IMR-90 (cell line): ENCODE measurements around the gene PDS5A. TPM values are rescaled to one million over a fixed set of nuclear protein-coding genes. Genes with fewer than 3 reads are reported as not detected.

Experiments
- ATAC-seq: fragments of 200-7000 bp; cut with Tn5 transposase; 2 replicates; pipeline ENCODE4 v1.9.1; 2020; ENCODE audit warnings: low read depth, mild to moderate bottlenecking, moderate library complexity
- BruUV-seq: library from RNA; stranded (reverse); fragments of 400-500 nt; replicated peaks from 2 replicates; lab custom pipeline; 2021; lab: Mats Ljungman, UMichigan
- CTCF ChIA-PET: fragments of 300-600 bp; formaldehyde crosslinking; extraction: SDS; loops from one replicate; lab custom pipeline; 2021; ENCODE audit warnings: antibody characterized with exemption; lab: Yijun Ruan, JAX
- POLR2A ChIA-PET: fragments of 300-600 bp; sonication (Branson Sonifier 250); formaldehyde crosslinking; loops from one replicate; lab custom pipeline; 2022; ENCODE audit warnings: antibody characterized with exemption; ENCODE audit not compliant: unreplicated experiment; lab: Charles Lee
- DNase-seq: peaks from one replicate; pipeline ENCODE4 v3.0.0; 2013
- H2AFZ ChIP-seq: replicated peaks from 2 replicates; pipeline ENCODE3; 2013; ENCODE audit warnings: low read length, mild to moderate bottlenecking; ENCODE audit not compliant: poor library complexity
- H2AK5ac ChIP-seq: 2 replicates; pipeline ENCODE4 v1.6.1; 2013; ENCODE audit warnings: low read depth, low read length, inconsistent platforms
- H2AK9ac ChIP-seq: replicated peaks from 2 replicates; pipeline ENCODE3; 2013; ENCODE audit warnings: mild to moderate bottlenecking, low read depth, low read length, moderate library complexity; ENCODE audit not compliant: poor library complexity
- H2BK120ac ChIP-seq: 2 replicates; pipeline ENCODE4 v1.6.1; 2013; ENCODE audit warnings: low read depth, low read length, inconsistent platforms
- H2BK15ac ChIP-seq: 3 replicates; pipeline ENCODE4 v1.6.1; 2013; ENCODE audit warnings: low read depth, low read length, inconsistent platforms
- H2BK20ac ChIP-seq: 2 replicates; pipeline ENCODE4 v1.6.1; 2013; ENCODE audit warnings: low read depth, mild to moderate bottlenecking, inconsistent platforms, low read length, moderate library complexity
- H2BK5ac ChIP-seq: 2 replicates; pipeline ENCODE4 v1.6.1; 2013; ENCODE audit warnings: mild to moderate bottlenecking, low read depth, low read length, inconsistent platforms; ENCODE audit not compliant: poor library complexity, severe bottlenecking
- H3K14ac ChIP-seq: replicated peaks from 2 replicates; pipeline ENCODE4 v1.6.1; 2013; ENCODE audit warnings: low read depth, low read length, inconsistent platforms
- H3K18ac ChIP-seq: 2 replicates; pipeline ENCODE4 v1.6.1; 2013; ENCODE audit warnings: low read depth, low read length, control low read depth
- H3K23ac ChIP-seq: 2 replicates; pipeline ENCODE4 v1.6.1; 2013; ENCODE audit warnings: low read depth, low read length, inconsistent platforms
- H3K27ac ChIP-seq: 2 replicates; pipeline ENCODE4 v1.5.1; 2013; ENCODE audit warnings: mild to moderate bottlenecking, control low read depth, low read length; ENCODE audit not compliant: insufficient read depth
- H3K27me3 ChIP-seq: 2 replicates; pipeline ENCODE4 v1.6.1; 2013; ENCODE audit warnings: low read length; ENCODE audit not compliant: control insufficient read depth, insufficient read depth
- H3K36me3 ChIP-seq: 2 replicates; pipeline ENCODE4 v1.6.1; 2013; ENCODE audit warnings: low read length, mixed read lengths; ENCODE audit not compliant: control insufficient read depth, insufficient read depth
- H3K4ac ChIP-seq: 2 replicates; pipeline ENCODE4 v1.6.1; 2013; ENCODE audit warnings: low read depth, low read length, inconsistent platforms
- H3K4me1 ChIP-seq: 2 replicates; pipeline ENCODE4 v1.6.1; 2013; ENCODE audit warnings: low read length, mixed read lengths; ENCODE audit not compliant: control insufficient read depth, insufficient read depth
- H3K4me2 ChIP-seq: 2 replicates; pipeline ENCODE4 v1.6.1; 2013; ENCODE audit warnings: low read depth, mild to moderate bottlenecking, control low read depth, low read length, moderate library complexity
- H3K4me3 ChIP-seq: 2 replicates; pipeline ENCODE4 v1.5.1; 2013; ENCODE audit warnings: low read depth, mild to moderate bottlenecking, control low read depth, low read length, moderate library complexity; ENCODE audit not compliant: insufficient read depth
- H3K56ac ChIP-seq: 2 replicates; pipeline ENCODE4 v1.6.1; 2013; ENCODE audit warnings: low read length, inconsistent platforms; ENCODE audit not compliant: insufficient read depth; ENCODE audit errors: extremely low read depth
- H3K79me1 ChIP-seq, 2 experiments: 2 replicates each; pipeline ENCODE4 v1.6.1; 2013; ENCODE audit warnings: low read length in 2 of 2, inconsistent platforms in 1 of 2, low read depth in 1 of 2
- H3K9ac ChIP-seq: 2 replicates; pipeline ENCODE4 v1.6.1; 2013; ENCODE audit warnings: low read depth, low read length, control low read depth
- H3K9me1 ChIP-seq: 2 replicates; pipeline ENCODE4 v1.6.1; 2013; ENCODE audit warnings: low read length, inconsistent platforms; ENCODE audit not compliant: insufficient read depth
- H3K9me3 ChIP-seq: 2 replicates; pipeline ENCODE4 v1.6.1; 2013; ENCODE audit warnings: low read length; ENCODE audit not compliant: control insufficient read depth, insufficient read depth
- H4K20me1 ChIP-seq: 2 replicates; pipeline ENCODE4 v1.6.1; 2013; ENCODE audit warnings: low read length, inconsistent platforms; ENCODE audit not compliant: insufficient read depth
- H4K5ac ChIP-seq: 2 replicates; pipeline ENCODE4 v1.6.1; 2013; ENCODE audit warnings: mild to moderate bottlenecking, low read depth, low read length, control low read depth
- H4K8ac ChIP-seq, 2 experiments: 2 replicates each; pipeline ENCODE4 v1.6.1; 2013; ENCODE audit warnings: low read depth in 2 of 2, low read length in 2 of 2, control low read depth in 1 of 2, inconsistent platforms in 1 of 2
- H4K91ac ChIP-seq: 2 replicates; pipeline ENCODE4 v1.6.1; 2013; ENCODE audit warnings: low read depth, low read length, inconsistent platforms; ENCODE audit not compliant: insufficient read depth
- BHLHE40 ChIP-seq: fragments of 150-350 bp; IDR thresholded peaks from 2 replicates; pipeline ENCODE4 v1.6.1; 2016; ENCODE audit warnings: mild to moderate bottlenecking, low read depth, low read length
- CEBPB ChIP-seq: IDR thresholded peaks from 2 replicates; pipeline ENCODE4 v1.6.1; 2012; ENCODE audit warnings: low read depth, low read length, improper control_type of control experiment
- CHD1 ChIP-seq: IDR thresholded peaks from 2 replicates; pipeline ENCODE4 v1.6.1; 2012; ENCODE audit warnings: low read depth, low read length, improper control_type of control experiment
- ELK1 ChIP-seq: fragments of 150-350 bp; IDR thresholded peaks from 2 replicates; pipeline ENCODE4 v1.6.1; 2016; ENCODE audit warnings: low read depth, mild to moderate bottlenecking, low read length, moderate library complexity, borderline replicate concordance
- FOS ChIP-seq: fragments of 150-350 bp; IDR thresholded peaks from 2 replicates; pipeline ENCODE4 v1.6.1; 2016; ENCODE audit warnings: low read depth, low read length
- MAFK ChIP-seq: IDR thresholded peaks from 2 replicates; pipeline ENCODE4 v1.6.1; 2012; ENCODE audit warnings: low read depth, low read length, improper control_type of control experiment
- MAZ ChIP-seq: IDR thresholded peaks from 2 replicates; pipeline ENCODE4 v1.6.1; 2012; ENCODE audit warnings: low read depth, mild to moderate bottlenecking, low read length, improper control_type of control experiment, moderate library complexity, borderline replicate concordance
- MXI1 ChIP-seq: IDR thresholded peaks from 2 replicates; pipeline ENCODE4 v1.6.1; 2012; ENCODE audit warnings: low read depth, mild to moderate bottlenecking, low read length, moderate library complexity, borderline replicate concordance
- NFE2L2 ChIP-seq: fragments of 150-350 bp; IDR thresholded peaks from 2 replicates; pipeline ENCODE4 v1.6.1; 2016; ENCODE audit warnings: low read depth, mild to moderate bottlenecking, low read length
- POLR2A ChIP-seq: IDR thresholded peaks from 2 replicates; pipeline ENCODE4 v1.6.1; 2012; ENCODE audit warnings: mild to moderate bottlenecking, low read depth, low read length
- RAD21 ChIP-seq: IDR thresholded peaks from 2 replicates; pipeline ENCODE4 v1.6.1; 2012; ENCODE audit warnings: low read length, improper control_type of control experiment
- RCOR1 ChIP-seq: IDR thresholded peaks from 2 replicates; pipeline ENCODE4 v1.6.1; 2012; ENCODE audit warnings: mild to moderate bottlenecking, low read length, improper control_type of control experiment; ENCODE audit not compliant: insufficient replicate concordance
- RFX5 ChIP-seq: IDR thresholded peaks from 2 replicates; pipeline ENCODE4 v1.8.0; 2012; ENCODE audit warnings: low read depth, mild to moderate bottlenecking, low read length, moderate library complexity
- SMC3 ChIP-seq: fragments of 150-350 bp; IDR thresholded peaks from 2 replicates; pipeline ENCODE4 v1.6.1; 2016; ENCODE audit warnings: low read depth, mild to moderate bottlenecking, antibody characterized with exemption, low read length, moderate library complexity
- USF2 ChIP-seq: fragments of 150-350 bp; IDR thresholded peaks from 2 replicates; pipeline ENCODE4 v1.6.1; 2017; ENCODE audit warnings: mild to moderate bottlenecking, antibody characterized with exemption, low read length, low read depth
- WGBS, 2 experiments: methylation state at CpG; one replicate each; pipeline versions ENCODE4 v1.1.5 to v1.1.7; 2013; ENCODE audit warnings: missing lambda C conversion rate in 2 of 2; ENCODE audit not compliant: insufficient read length in 1 of 2; ENCODE audit errors: extremely low coverage in 2 of 2; 5-methylcytosine and 5-hydroxymethylcytosine counted together
- dilution Hi-C: fragments of 300-500 bp; cut with HindIII; formaldehyde crosslinking; loops from one replicate; pipeline ENCODE4 v1.14.3; 2018; ENCODE audit warnings: low sequenced_read_pairs; ENCODE audit not compliant: unreplicated experiment
- in situ Hi-C: fragments of 300-500 bp; cut with MboI; formaldehyde crosslinking; loops from 3 replicates; pipeline ENCODE4 v1.14.3; 2019; ENCODE audit warnings: low sequenced_read_pairs, inconsistent platforms, mixed read lengths
- intact Hi-C: fragments of 100-400 bp; cut with micrococcal nuclease; formaldehyde crosslinking; loops from 2 replicates; pipeline ENCODE4 v1.10.0; 2022
- polyA plus RNA-seq, 3 experiments: library from polyadenylated mRNA; depleted of rRNA; stranded (reverse); fragments of >200 nt; gene quantifications; 2 replicates each; pipeline ENCODE4 v1.2.3, GENCODE V29; 2012; ENCODE audit warnings: low replicate concordance in 1 of 3
- total RNA-seq: library from RNA; depleted of rRNA; stranded (reverse); fragments of >200 nt; gene quantifications from 2 replicates; pipeline ENCODE4 v1.2.3, GENCODE V29; 2012
- TF ChIP-seq, protein P1 (sequence below): conservative IDR thresholded peaks from 2 replicates; pipeline ENCODE4 v1.5.1; 2012; ENCODE audit warnings: mild to moderate bottlenecking, low read depth, low read length, improper control_type of control experiment

Gene PDS5A
- total and polyA plus RNA-seq, 2 of the 4 experiments (the other 2 are of a cell fraction) = 16.3 to 33.5 TPM

DNA sequence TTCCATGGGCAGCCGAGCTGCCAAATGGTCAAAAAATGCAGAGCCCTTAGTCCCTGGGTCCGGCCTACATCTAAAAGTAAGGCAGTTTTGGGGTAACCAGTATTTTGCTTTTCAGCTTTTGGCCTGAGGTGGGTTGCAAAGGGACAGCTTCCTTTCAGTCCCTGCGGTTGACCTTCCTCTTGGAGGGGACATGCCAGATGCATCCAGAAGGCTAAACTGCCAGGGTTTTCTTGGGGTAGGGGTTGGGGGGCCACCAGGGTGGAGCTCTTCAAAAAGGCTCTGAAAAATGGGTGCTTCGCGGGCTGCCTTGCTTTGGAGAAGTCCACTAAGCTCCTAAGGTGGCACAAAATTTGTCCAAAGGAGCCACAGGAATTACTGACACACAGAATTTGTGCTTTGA lies 159.1 kb downstream of the PDS5A start:
- H3K36me3 ChIP-seq = no peaks in the 10 kb centered on the region; the same call in 1 of the 2 replicates
- WGBS, 2 experiments = 100% methylated on average over 2 of the region's 5 CpGs; no CpG with 5 or more reads in 1 of the 2 experiments

More for the DNA sequence above, 159.1 kb downstream of the PDS5A start:
- Histone ChIP-seq H3K9me3 (no peaks in the 10 kb centered on the region), H3K4ac (no peak overlapping the region), H4K20me1 (no peaks in the 10 kb centered on the region; the same call in none of the 2 replicates), H3K4me3 (no peak overlapping the region), H3K27me3 (no peaks in the 10 kb centered on the region), H4K91ac (no peak overlapping the region), H4K8ac (no peak overlapping the region), H2BK15ac (no peak overlapping the region), H3K9ac (no peak overlapping the region), H4K5ac (no peak overlapping the region), H3K56ac (no peak overlapping the region), H2BK5ac (no peak overlapping the region), H3K9me1 (peaks cover 7% of the 10 kb centered on the region; the same call in 1 of the 2 replicates), H2AFZ (no peak overlapping the region), H3K14ac (no peak overlapping the region), H3K23ac (no peak overlapping the region), H2AK9ac (no peak overlapping the region), H3K79me1 (no peaks in the 10 kb centered on the region), H3K4me1 (no peaks in the 10 kb centered on the region), H3K4me2 (no peak overlapping the region), H3K27ac (no peak overlapping the region), H2BK20ac (no peak overlapping the region), H2BK120ac (no peak overlapping the region), H3K18ac (no peak overlapping the region), H2AK5ac (no peak overlapping the region)
- in situ Hi-C loops (no loop called here), intact Hi-C loops (no loop called here), dilution Hi-C loops (no loop called here)
- DNase-seq (no peak), ATAC-seq (no peak)
- ChIA-PET POLR2A (interaction anchor here (0.6 kb wide), 1 partner anchor 18 kb away, joined by 4 read pairs; no protein-coding TSS in a partner anchor), CTCF (no interaction called here)
- BruUV-seq = no TSS peak
- TF ChIP-seq MXI1 (no peak), USF2 (no peak), POLR2A (no peak), CHD1 (no peak), RAD21 (no peak), MAFK (no peak), NFE2L2 (no peak), SMC3 (no peak), CEBPB (no peak), BHLHE40 (no peak), RFX5 (no peak), FOS (no peak), RCOR1 (no peak), ELK1 (no peak), MAZ (no peak)
- TF ChIP-seq, protein P1, sequence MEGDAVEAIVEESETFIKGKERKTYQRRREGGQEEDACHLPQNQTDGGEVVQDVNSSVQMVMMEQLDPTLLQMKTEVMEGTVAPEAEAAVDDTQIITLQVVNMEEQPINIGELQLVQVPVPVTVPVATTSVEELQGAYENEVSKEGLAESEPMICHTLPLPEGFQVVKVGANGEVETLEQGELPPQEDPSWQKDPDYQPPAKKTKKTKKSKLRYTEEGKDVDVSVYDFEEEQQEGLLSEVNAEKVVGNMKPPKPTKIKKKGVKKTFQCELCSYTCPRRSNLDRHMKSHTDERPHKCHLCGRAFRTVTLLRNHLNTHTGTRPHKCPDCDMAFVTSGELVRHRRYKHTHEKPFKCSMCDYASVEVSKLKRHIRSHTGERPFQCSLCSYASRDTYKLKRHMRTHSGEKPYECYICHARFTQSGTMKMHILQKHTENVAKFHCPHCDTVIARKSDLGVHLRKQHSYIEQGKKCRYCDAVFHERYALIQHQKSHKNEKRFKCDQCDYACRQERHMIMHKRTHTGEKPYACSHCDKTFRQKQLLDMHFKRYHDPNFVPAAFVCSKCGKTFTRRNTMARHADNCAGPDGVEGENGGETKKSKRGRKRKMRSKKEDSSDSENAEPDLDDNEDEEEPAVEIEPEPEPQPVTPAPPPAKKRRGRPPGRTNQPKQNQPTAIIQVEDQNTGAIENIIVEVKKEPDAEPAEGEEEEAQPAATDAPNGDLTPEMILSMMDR = no peak
